HG02840 (cell line): ENCODE data around the gene INPP5A.

Experiments used
- ATAC-seq: cut with Tn5 transposase; IDR thresholded peaks from one replicate; pipeline ENCODE4 v1.9.1; 2021; ENCODE audit warnings: mild to moderate bottlenecking, moderate library complexity, moderate number of reproducible peaks; ENCODE audit not compliant: unreplicated experiment, low FRiP score

The INPP5A gene

GRCh38 chr10:132804785-132805426 is 267.3 kb downstream of the INPP5A start:
- ATAC-seq = no peak

GRCh38 chr10:132805599-132805998 is 268.0 kb downstream of the INPP5A start:
- no peak for ATAC-seq

- no peak for ATAC-seq
Measured at GRCh38 chr10:132806110-132806509, 268.5 kb downstream of the INPP5A start.

- no peak for ATAC-seq
Measured at GRCh38 chr10:132806561-132807003, 269.0 kb downstream of the INPP5A start.

GRCh38 chr10:132807621-132808049 is 270.0 kb downstream of the INPP5A start:
- ATAC-seq = no peak

GRCh38 chr10:132808383-132809231 is 271.0 kb downstream of the INPP5A start:
- no peak for ATAC-seq

GRCh38 chr10:132809232-132810140 is 271.9 kb downstream of the INPP5A start:
- no peak for ATAC-seq

GRCh38 chr10:132810141-132810806 is 272.7 kb downstream of the INPP5A start:
- ATAC-seq = no peak

GRCh38 chr10:132810807-132811700 is 273.5 kb downstream of the INPP5A start:
- no peak for ATAC-seq

- no peak for ATAC-seq
Measured at GRCh38 chr10:132811891-132812481, 274.4 kb downstream of the INPP5A start.

- ATAC-seq = no peak
Measured at GRCh38 chr10:132812520-132812919, 274.9 kb downstream of the INPP5A start.

- no peak for ATAC-seq
Measured at GRCh38 chr10:132813001-132813401, 275.4 kb downstream of the INPP5A start.

GRCh38 chr10:132813560-132814468 is 276.2 kb downstream of the INPP5A start:
- ATAC-seq = no peak

- no peak for ATAC-seq
Measured at GRCh38 chr10:132814469-132814856, 276.9 kb downstream of the INPP5A start.

- no peak for ATAC-seq
Measured at GRCh38 chr10:132815168-132815857, 277.7 kb downstream of the INPP5A start.

- ATAC-seq = no peak
Measured at GRCh38 chr10:132816718-132817117, 279.1 kb downstream of the INPP5A start.

- no peak for ATAC-seq
Measured at GRCh38 chr10:132817701-132818211, 280.2 kb downstream of the INPP5A start.
